GM19452 (cell line): Measurements from ENCODE around the gene MEIOSIN.
"Not testable (repeated sequence)": the region's sequence is repeated elsewhere in the genome, so short reads cannot be mapped to it uniquely, and the experiment has no call there.

ENCODE experiments used
- ATAC-seq: cut with Tn5 transposase; IDR thresholded peaks from one replicate; pipeline ENCODE4 v1.9.1; 2021; ENCODE audit not compliant: unreplicated experiment

The MEIOSIN gene

GRCh38 chr19:45798995-45799517 is 65.8 kb downstream of the MEIOSIN start:
- ATAC-seq = no peak

GRCh38 chr19:45799541-45799940 is 66.3 kb downstream of the MEIOSIN start:
- ATAC-seq = not testable (repeated sequence)

GRCh38 chr19:45800070-45800553 is 66.9 kb downstream of the MEIOSIN start:
- no peak for ATAC-seq

- ATAC-seq = no peak
Measured at GRCh38 chr19:45801603-45802175, 68.5 kb downstream of the MEIOSIN start.

- ATAC-seq = no peak
Measured at GRCh38 chr19:45804140-45804958, 71.1 kb downstream of the MEIOSIN start.

- no peak for ATAC-seq
Measured at GRCh38 chr19:45804959-45805230, 71.7 kb downstream of the MEIOSIN start.

- ATAC-seq = no peak
Measured at GRCh38 chr19:45805719-45806118, 72.5 kb downstream of the MEIOSIN start.

GRCh38 chr19:45809643-45810159 is 76.5 kb downstream of the MEIOSIN start:
- ATAC-seq = no peak

GRCh38 chr19:45812297-45812696 is 79.1 kb downstream of the MEIOSIN start:
- ATAC-seq = no peak
